Loucy (cell line): Measurements from ENCODE around the gene TRIM40.

ENCODE experiments used
- CTCF ChIP-seq: fragments of 200-600 bp; sonication (generic); conservative IDR thresholded peaks from 2 replicates; pipeline ENCODE4 v1.5.1; 2014; ENCODE audit warnings: mild to moderate bottlenecking, antibody characterized with exemption, low read length
- EZH2phosphoT487 ChIP-seq: fragments of 200-600 bp; IDR thresholded peaks from 2 replicates; pipeline ENCODE4 v1.6.1; 2018; ENCODE audit warnings: antibody characterized with exemption, mild to moderate bottlenecking, moderate library complexity, borderline replicate concordance

DNA sequence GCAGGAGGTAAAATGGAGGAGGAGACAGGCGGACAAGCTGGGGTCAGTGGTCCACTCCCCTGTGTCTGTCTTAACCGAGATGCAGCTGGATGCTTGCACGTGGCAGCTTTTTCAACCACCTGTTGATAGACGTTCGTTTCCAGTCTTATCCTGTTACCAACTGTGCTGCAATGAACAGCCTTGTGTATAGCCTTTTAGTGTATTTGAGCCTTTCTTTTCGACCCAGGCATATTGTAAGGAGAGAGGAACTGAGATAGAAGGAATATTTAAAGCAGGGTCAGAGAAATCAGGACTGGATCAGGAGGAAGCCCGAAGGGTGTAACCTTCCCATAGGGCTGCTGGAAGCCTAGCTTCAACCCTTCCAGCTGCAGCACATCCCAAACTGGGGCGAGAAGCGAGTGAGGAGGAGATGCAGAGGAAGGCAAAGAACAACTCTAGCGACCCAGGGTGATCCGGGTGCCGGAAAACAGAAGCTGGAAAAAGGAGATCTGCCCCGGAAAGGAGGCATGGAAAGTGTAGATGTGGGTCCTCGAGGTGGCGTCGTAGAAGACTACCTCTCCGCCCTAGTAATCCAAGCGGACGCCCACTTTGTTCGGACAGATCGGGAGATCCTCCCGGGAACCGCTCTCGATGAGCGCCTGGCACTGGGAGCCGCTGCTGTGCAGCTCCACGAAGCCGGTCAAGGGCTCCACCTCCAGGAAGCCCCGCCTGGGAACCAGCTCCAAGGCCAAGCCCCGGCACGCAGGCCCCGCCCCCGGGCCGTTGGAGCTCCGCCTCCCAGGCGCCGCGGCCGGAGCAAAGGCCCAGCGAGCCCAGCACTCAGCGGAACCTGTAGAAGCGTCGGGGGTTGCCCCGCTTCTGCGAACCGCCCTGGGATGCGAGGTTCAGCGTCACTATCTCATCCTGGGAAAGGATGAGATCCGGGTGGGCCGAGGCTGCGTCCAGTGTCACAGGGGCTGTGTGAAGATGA is 34.2 kb upstream of the TRIM40 start:
- TF ChIP-seq CTCF (no peak), EZH2phosphoT487 (no peak)
